OCI-LY1 (cell line): ENCODE results near the gene UBE2H.

Experiments used
- H2AFZ ChIP-seq: fragments of 200-600 bp; sonication (generic), shearing (Covaris generic); 2 replicates; pipeline ENCODE4 v1.6.0; 2014; ENCODE audit warnings: antibody characterized with exemption, mild to moderate bottlenecking, low read length
- H3F3A ChIP-seq: fragments of 200-600 bp; sonication (generic), shearing (Covaris generic); 2 replicates; pipeline ENCODE4 v1.6.0; 2014; ENCODE audit warnings: mild to moderate bottlenecking, antibody characterized with exemption, low read length, moderate library complexity; ENCODE audit not compliant: insufficient read depth
- H3K27ac ChIP-seq: fragments of 200-600 bp; sonication (generic); 2 replicates; pipeline ENCODE4 v1.5.1; 2014; ENCODE audit warnings: low read length, mixed run types, mild to moderate bottlenecking, low read depth; ENCODE audit not compliant: poor library complexity, severe bottlenecking
- H3K27me3 ChIP-seq: fragments of 200-600 bp; sonication (generic); 2 replicates; pipeline ENCODE4 v1.6.0; 2014; ENCODE audit warnings: antibody characterized with exemption, mild to moderate bottlenecking, low read length, moderate library complexity; ENCODE audit not compliant: insufficient read depth
- H3K36me3 ChIP-seq: fragments of 200-600 bp; sonication (generic); 2 replicates; pipeline ENCODE4 v1.6.1; 2014; ENCODE audit warnings: mild to moderate bottlenecking, antibody characterized with exemption, low read length, moderate library complexity, mixed read lengths; ENCODE audit not compliant: insufficient read depth
- H3K4me1 ChIP-seq: fragments of 200-600 bp; sonication (generic); 2 replicates; pipeline ENCODE4 v1.5.1; 2014; ENCODE audit warnings: mild to moderate bottlenecking, low read length, moderate library complexity; ENCODE audit not compliant: insufficient read depth, severe bottlenecking
- H3K4me2 ChIP-seq: fragments of 200-600 bp; sonication (generic), shearing (Covaris generic); 2 replicates; pipeline ENCODE4 v1.6.1; 2014; ENCODE audit warnings: low read length
- H3K4me3 ChIP-seq: fragments of 200-600 bp; sonication (generic); 2 replicates; pipeline ENCODE4 v1.5.1; 2014; ENCODE audit warnings: low read length, low read depth, mild to moderate bottlenecking, mixed read lengths; ENCODE audit not compliant: poor library complexity, severe bottlenecking
- H3K79me2 ChIP-seq: fragments of 200-600 bp; shearing (Covaris generic); 2 replicates; pipeline ENCODE4 v1.6.1; 2016; ENCODE audit warnings: mixed run types, low read length, mixed read lengths; ENCODE audit not compliant: insufficient read depth
- H3K9ac ChIP-seq: fragments of 200-600 bp; sonication (generic), shearing (Covaris generic); 2 replicates; pipeline ENCODE4 v1.6.1; 2014; ENCODE audit warnings: mild to moderate bottlenecking, low read length, mixed read lengths
- H3K9me2 ChIP-seq: fragments of 200-600 bp; sonication (generic), shearing (Covaris generic); 2 replicates; pipeline ENCODE4 v1.6.1; 2014; ENCODE audit warnings: low read depth, mild to moderate bottlenecking, low read length, mixed read lengths
- H3K9me3 ChIP-seq: fragments of 200-600 bp; shearing (Covaris generic); 2 replicates; pipeline ENCODE4 v1.6.1; 2014; ENCODE audit warnings: low read length, mixed read lengths
- H4K20me1 ChIP-seq: fragments of 200-600 bp; sonication (generic), shearing (Covaris generic); 2 replicates; pipeline ENCODE4 v1.6.0; 2016; ENCODE audit warnings: mild to moderate bottlenecking, low read length; ENCODE audit not compliant: insufficient read depth
- CTCF ChIP-seq: fragments of 200-600 bp; sonication (generic), shearing (Covaris generic); IDR thresholded peaks from 2 replicates; pipeline ENCODE4 v1.5.1; 2017; ENCODE audit warnings: mild to moderate bottlenecking, antibody characterized with exemption, low read length, moderate library complexity, mixed read lengths
- EZH2 ChIP-seq: fragments of 200-600 bp; sonication (generic), shearing (Covaris generic); IDR thresholded peaks from 2 replicates; pipeline ENCODE4 v1.8.0; 2017; ENCODE audit warnings: borderline replicate concordance, mixed run types, mild to moderate bottlenecking, antibody characterized with exemption, low read length, moderate library complexity, mixed read lengths

The UBE2H gene

GRCh38 chr7:129870668-129871067, 82.1 kb downstream of the UBE2H start:
- no peak overlapping the region for H3K4me2 ChIP-seq
- no peaks in the 10 kb centered on the region for H3F3A ChIP-seq
- no peak overlapping the region for H3K4me3 ChIP-seq
- H3K27me3 ChIP-seq: no peaks in the 10 kb centered on the region
- H3K79me2 ChIP-seq: peaks cover 16% of the 10 kb centered on the region; the same call in 1 of the 2 replicates
- peaks cover 12% of the 10 kb centered on the region for H3K4me1 ChIP-seq
- no peak for TF ChIP-seq CTCF
- TF ChIP-seq EZH2: no peak
- peaks cover 63% of the 10 kb centered on the region for H3K36me3 ChIP-seq
- peak overlapping the region; percentile 6 for H3K27ac ChIP-seq
- no peaks in the 10 kb centered on the region for H3K9me3 ChIP-seq
- no peak overlapping the region for H3K9ac ChIP-seq
- H3K9me2 ChIP-seq: no peaks in the 10 kb centered on the region
- H4K20me1 ChIP-seq: no peaks in the 10 kb centered on the region
- no peak overlapping the region for H2AFZ ChIP-seq

- Histone ChIP-seq H4K20me1 (no peaks in the 10 kb centered on the region), H3F3A (no peaks in the 10 kb centered on the region), H3K27me3 (no peaks in the 10 kb centered on the region), H3K4me1 (peaks cover 51% of the 10 kb centered on the region), H3K79me2 (peaks cover 51% of the 10 kb centered on the region), H3K9me3 (no peaks in the 10 kb centered on the region), H3K27ac (peak overlapping the region; percentile 11), H3K4me2 (no peak overlapping the region), H2AFZ (no peak overlapping the region), H3K9ac (no peak overlapping the region), H3K36me3 (peaks cover 45% of the 10 kb centered on the region), H3K9me2 (no peaks in the 10 kb centered on the region), H3K4me3 (no peak overlapping the region)
- no peak for TF ChIP-seq EZH2
- TF ChIP-seq CTCF: no peak
These were observed 86.5 kb downstream of the UBE2H start for GRCh38 chr7:129866251-129866650.

GRCh38 chr7:129865925-129866201, 86.9 kb downstream of the UBE2H start:
- no peaks in the 10 kb centered on the region for H3K9me2 ChIP-seq

More at GRCh38 chr7:129865925-129866201, 86.9 kb downstream of the UBE2H start:
- Histone ChIP-seq H3K27me3 (no peaks in the 10 kb centered on the region), H3K9me3 (no peaks in the 10 kb centered on the region), H3K27ac (peak overlapping the region; percentile 11), H3K9ac (no peak overlapping the region), H4K20me1 (no peaks in the 10 kb centered on the region), H3K4me3 (no peak overlapping the region), H3F3A (no peaks in the 10 kb centered on the region), H3K79me2 (peaks cover 51% of the 10 kb centered on the region), H2AFZ (no peak overlapping the region), H3K4me2 (no peak overlapping the region), H3K36me3 (peaks cover 42% of the 10 kb centered on the region), H3K4me1 (peaks cover 55% of the 10 kb centered on the region)
- no peak for TF ChIP-seq CTCF
- TF ChIP-seq EZH2: no peak
